GM12874 (cell line): Measurements from ENCODE around the gene KIAA0232.

Experiments
- CTCF ChIP-seq: IDR thresholded peaks from 2 replicates; pipeline ENCODE4 v1.5.1; 2011; ENCODE audit warnings: low read depth, mild to moderate bottlenecking, control low read depth, low read length, moderate library complexity; ENCODE audit not compliant: insufficient read depth

Gene KIAA0232

GRCh38 chr4:6913350-6913905 lies 130.9 kb downstream of the KIAA0232 start:
- TF ChIP-seq CTCF, result no peak

DNA sequence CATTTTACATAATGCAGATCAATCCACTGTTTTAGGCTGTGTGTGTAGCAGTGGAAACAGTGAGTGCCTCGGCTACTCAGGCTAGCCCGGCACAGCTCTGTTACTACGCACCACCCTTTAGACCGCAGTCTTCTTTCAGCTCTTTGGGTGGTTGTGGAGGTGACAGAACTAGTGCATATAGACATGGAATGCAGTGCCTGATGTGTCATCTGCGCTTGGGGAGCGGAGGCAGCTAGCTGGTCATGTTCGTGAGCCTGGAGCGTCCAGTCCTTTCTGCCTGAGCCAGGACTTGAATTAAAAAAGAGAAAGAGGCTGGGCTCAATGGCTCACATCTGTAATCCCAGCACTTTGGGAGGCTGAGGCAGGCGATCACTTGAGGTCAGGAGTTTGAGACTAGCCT lies 131.9 kb downstream of the KIAA0232 start:
- TF ChIP-seq CTCF, result no peak

DNA sequence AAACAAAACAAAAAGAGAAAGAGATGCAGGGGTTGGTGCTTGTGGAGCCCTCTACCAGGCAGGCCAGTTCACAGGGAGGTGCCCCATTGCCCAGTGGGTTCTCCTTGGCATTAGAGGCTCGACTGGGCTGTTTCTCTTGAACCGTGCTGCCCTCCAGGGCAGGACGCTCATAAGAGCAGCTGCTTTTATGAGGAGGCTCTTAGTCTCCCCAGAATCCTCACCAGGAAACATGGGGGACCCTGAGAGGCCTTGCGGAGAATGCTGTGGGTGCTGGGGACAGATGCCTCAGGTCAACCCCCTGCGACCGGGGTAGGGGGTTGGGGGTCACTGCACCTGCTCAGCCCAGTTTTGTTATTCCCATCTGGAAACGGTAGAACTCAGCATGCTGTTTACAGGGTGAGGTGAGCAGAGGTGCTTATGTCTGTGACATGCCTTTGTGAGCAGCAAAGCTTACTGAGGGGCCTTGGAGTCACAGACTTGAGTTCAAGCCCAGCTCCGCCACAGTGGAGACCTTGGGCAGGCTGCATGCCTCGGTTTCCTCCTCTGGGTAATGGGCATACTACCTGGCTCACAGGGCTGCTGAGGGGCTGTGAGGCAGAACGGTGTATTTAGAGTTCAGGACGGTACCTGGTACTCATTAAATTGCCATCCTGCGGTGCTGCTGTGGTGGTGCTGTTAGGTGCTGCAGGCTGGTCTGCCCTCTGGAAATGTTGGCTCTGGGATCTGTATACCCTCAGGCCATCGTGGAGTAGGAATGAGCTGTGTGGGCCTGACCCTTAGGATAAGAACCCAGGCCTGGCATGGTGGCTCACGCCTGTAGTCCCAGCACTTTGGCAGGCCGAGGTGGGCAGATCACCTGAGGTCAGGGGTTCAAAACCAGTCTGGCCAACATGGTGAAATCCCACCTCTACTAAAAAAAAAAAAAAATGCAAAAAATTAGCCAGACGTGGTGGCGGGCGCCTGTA lies 132.8 kb downstream of the KIAA0232 start:
- TF ChIP-seq CTCF, result no peak

DNA sequence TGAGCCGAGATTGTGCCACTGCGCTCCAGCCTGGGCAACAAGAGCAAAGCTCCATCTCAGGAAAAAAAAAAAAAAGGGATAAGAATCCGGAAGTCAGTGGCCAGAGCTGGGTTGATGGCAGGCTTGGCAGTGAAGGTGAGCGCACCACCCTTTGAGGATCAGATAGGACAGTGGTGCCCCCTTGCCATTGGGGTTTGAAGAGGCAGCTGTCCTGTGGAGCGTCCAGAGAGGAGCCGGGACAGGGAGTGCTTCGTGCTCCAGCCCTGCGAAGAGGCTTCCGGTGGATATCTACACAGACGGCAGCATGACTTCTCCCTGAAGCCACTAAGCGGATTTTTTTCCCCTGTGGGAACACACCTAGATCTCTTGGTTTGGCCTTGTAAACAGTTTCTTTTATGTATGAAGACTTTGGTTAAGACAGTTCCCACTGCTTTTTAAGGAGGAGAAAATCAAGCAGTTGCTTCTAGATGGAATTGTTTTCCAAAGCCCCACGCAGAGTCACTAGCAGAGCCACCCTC lies 133.6 kb downstream of the KIAA0232 start:
- TF ChIP-seq CTCF, result no peak

DNA sequence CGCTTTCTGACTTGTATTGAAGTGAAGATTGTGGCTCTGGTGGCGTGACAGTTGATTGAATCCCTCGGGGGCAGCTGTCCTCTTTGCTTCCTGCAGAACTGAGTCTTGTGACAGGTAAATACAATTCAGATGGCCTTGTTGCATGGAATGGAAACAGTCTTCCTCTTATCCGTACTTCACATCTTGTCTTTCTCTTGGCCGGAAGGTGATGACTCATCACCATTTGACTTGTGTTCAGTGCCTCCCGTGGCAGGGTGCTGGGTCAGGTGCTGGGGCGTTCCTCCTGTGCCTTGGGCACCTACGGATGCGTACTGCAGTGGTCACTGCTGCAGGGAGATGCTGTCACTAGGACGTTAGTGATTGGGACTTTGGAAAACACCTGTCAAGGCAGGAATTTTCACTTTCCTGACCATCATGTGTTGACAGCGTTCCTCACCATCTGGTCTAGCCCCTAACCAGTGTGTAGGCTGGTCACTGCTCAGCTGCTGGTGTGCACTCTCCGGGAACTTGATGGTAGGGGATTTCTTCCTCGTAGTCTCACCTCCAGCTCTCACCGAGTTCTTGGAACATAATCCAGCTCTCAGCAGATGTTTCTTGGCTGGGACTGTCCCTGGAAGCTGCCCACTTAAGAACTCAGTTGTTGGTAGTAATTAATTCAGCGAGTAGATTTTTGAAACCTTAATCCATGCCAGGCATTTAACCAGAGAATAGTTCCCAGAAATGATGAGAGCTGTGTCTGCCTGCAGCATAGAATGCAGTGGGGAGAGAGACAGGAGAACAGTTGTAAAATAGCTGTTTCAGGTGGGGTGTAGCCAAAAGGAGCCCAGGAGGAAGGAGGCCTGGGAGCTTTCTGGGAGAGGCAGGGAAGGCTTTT lies 134.3 kb downstream of the KIAA0232 start:
- TF ChIP-seq CTCF, result no peak

- peak; percentile 74 for TF ChIP-seq CTCF
Measured at GRCh38 chr4:6917461-6918271, 135.1 kb downstream of the KIAA0232 start.
